ENCODE results near the gene CPZ.
A peak's percentile ranks its signal among the peaks of the same experiment; 100 is the strongest.

Gene CPZ

GRCh38 chr4:8607603-8608481, 15.3 kb downstream of the CPZ start:
- no peaks in the 10 kb centered on the region for H3K36me3 ChIP-seq (ENCODE audit: control insufficient read depth in 4 of 4, insufficient read depth in 4 of 4, low read length in 3 of 4)
- peaks cover 0 to 44% (median 4%) of the 10 kb centered on the region in 5 experiments for H3K27me3 ChIP-seq (replicated peaks in 2 of 5; ENCODE audit: control insufficient read depth in 4 of 5, insufficient read depth in 5 of 5, low read length in 4 of 5)
- no peak overlapping the region for H3K4me3 ChIP-seq (ENCODE audit: control insufficient read depth in 1 of 7, extremely low read depth in 1 of 7, insufficient read depth in 4 of 7, low read depth in 2 of 7, low read length in 6 of 7)
- POLR2A ChIA-PET = no interaction called here
- H3K27ac ChIP-seq (ENCODE audit: insufficient read depth in 1 of 2, low read depth in 1 of 2, low read length in 2 of 2, poor library complexity in 1 of 2, severe bottlenecking in 2 of 2) = no peak overlapping the region
- 12% methylated on average over 28 of the region's 42 CpGs for WGBS (ENCODE audit: insufficient coverage)
- CTCF ChIA-PET = interaction anchor here (0.7 to 2.0 kb wide), 12 partner anchors 9 to 312 kb away, joined by 3 to 13 read pairs (median 4); no protein-coding TSS in a partner anchor
- peaks cover 0 to 2% (median 0%) of the 10 kb centered on the region in 4 experiments for H3K4me1 ChIP-seq (ENCODE audit: control extremely low read depth in 1 of 4, control insufficient read depth in 4 of 4, insufficient read depth in 4 of 4, low read length in 3 of 4)
- H3K9me3 ChIP-seq (ENCODE audit: control extremely low read depth in 1 of 5, control insufficient read depth in 4 of 5, insufficient read depth in 2 of 5, low read depth in 1 of 5, low read length in 4 of 5) = no peaks in the 10 kb centered on the region
- peak; percentile 12 to 37 (median 32) for DNase-seq

- peaks cover 0 to 38% (median 2%) of the 10 kb centered on the region in 5 experiments for H3K27me3 ChIP-seq (replicated peaks in 2 of 5; ENCODE audit: control insufficient read depth in 4 of 5, insufficient read depth in 5 of 5, low read length in 4 of 5)
- no peaks in the 10 kb centered on the region for H3K9me3 ChIP-seq (ENCODE audit: control extremely low read depth in 1 of 5, control insufficient read depth in 4 of 5, insufficient read depth in 2 of 5, low read depth in 1 of 5, low read length in 4 of 5)
- H3K36me3 ChIP-seq (ENCODE audit: control insufficient read depth in 4 of 4, insufficient read depth in 4 of 4, low read length in 3 of 4) = no peaks in the 10 kb centered on the region
- ChIA-PET POLR2A (no interaction called here), CTCF (interaction anchor here (1.2 kb wide), 1 partner anchor 307 kb away, joined by 4 read pairs; no protein-coding TSS in a partner anchor)
- peaks cover 0 to 2% (median 0%) of the 10 kb centered on the region in 4 experiments for H3K4me1 ChIP-seq (ENCODE audit: control extremely low read depth in 1 of 4, control insufficient read depth in 4 of 4, insufficient read depth in 4 of 4, low read length in 3 of 4)
- 94% methylated on average over 4 of the region's 5 CpGs for WGBS (ENCODE audit: insufficient coverage)
- no peak for DNase-seq
- no peak overlapping the region for H3K4me3 ChIP-seq (ENCODE audit: control insufficient read depth in 1 of 7, extremely low read depth in 1 of 7, insufficient read depth in 4 of 7, low read depth in 2 of 7, low read length in 6 of 7)
- no peak overlapping the region for H3K27ac ChIP-seq (ENCODE audit: insufficient read depth in 1 of 2, low read depth in 1 of 2, low read length in 2 of 2, poor library complexity in 1 of 2, severe bottlenecking in 2 of 2)
Observed at GRCh38 chr4:8608714-8609391, 16.3 kb downstream of the CPZ start.

- 93% methylated on average over 6 of the region's 6 CpGs for WGBS (ENCODE audit: insufficient coverage)
- Histone ChIP-seq H3K27me3 (replicated peaks in 2 of 5; ENCODE audit: control insufficient read depth in 4 of 5, insufficient read depth in 5 of 5, low read length in 4 of 5) (peaks cover 0 to 38% (median 2%) of the 10 kb centered on the region in 5 experiments), H3K36me3 (ENCODE audit: control insufficient read depth in 4 of 4, insufficient read depth in 4 of 4, low read length in 3 of 4) (no peaks in the 10 kb centered on the region), H3K27ac (ENCODE audit: insufficient read depth in 1 of 2, low read depth in 1 of 2, low read length in 2 of 2, poor library complexity in 1 of 2, severe bottlenecking in 2 of 2) (no peak overlapping the region), H3K9me3 (ENCODE audit: control extremely low read depth in 1 of 5, control insufficient read depth in 4 of 5, insufficient read depth in 2 of 5, low read depth in 1 of 5, low read length in 4 of 5) (no peaks in the 10 kb centered on the region), H3K4me1 (ENCODE audit: control extremely low read depth in 1 of 4, control insufficient read depth in 4 of 4, insufficient read depth in 4 of 4, low read length in 3 of 4) (peaks cover 0 to 2% (median 0%) of the 10 kb centered on the region in 4 experiments), H3K4me3 (ENCODE audit: control insufficient read depth in 1 of 7, extremely low read depth in 1 of 7, insufficient read depth in 4 of 7, low read depth in 2 of 7, low read length in 6 of 7) (no peak overlapping the region)
- ChIA-PET CTCF (no interaction called here), POLR2A (interaction anchor here (0.6 kb wide), 1 partner anchor 25 kb away, joined by 3 read pairs; no protein-coding TSS in a partner anchor)
- no peak for DNase-seq
Observed at GRCh38 chr4:8609406-8609805, 16.8 kb downstream of the CPZ start.

GRCh38 chr4:8609824-8610350, 17.3 kb downstream of the CPZ start:
- Histone ChIP-seq H3K4me3 (ENCODE audit: control insufficient read depth in 1 of 7, extremely low read depth in 1 of 7, insufficient read depth in 4 of 7, low read depth in 2 of 7, low read length in 6 of 7) (no peak overlapping the region), H3K4me1 (ENCODE audit: control extremely low read depth in 1 of 4, control insufficient read depth in 4 of 4, insufficient read depth in 4 of 4, low read length in 3 of 4) (peaks cover 0 to 4% (median 0%) of the 10 kb centered on the region in 4 experiments), H3K36me3 (ENCODE audit: control insufficient read depth in 4 of 4, insufficient read depth in 4 of 4, low read length in 3 of 4) (no peaks in the 10 kb centered on the region), H3K27ac (ENCODE audit: insufficient read depth in 1 of 2, low read depth in 1 of 2, low read length in 2 of 2, poor library complexity in 1 of 2, severe bottlenecking in 2 of 2) (no peak overlapping the region), H3K27me3 (replicated peaks in 2 of 5; ENCODE audit: control insufficient read depth in 4 of 5, insufficient read depth in 5 of 5, low read length in 4 of 5) (peaks cover 0 to 38% (median 2%) of the 10 kb centered on the region in 5 experiments), H3K9me3 (ENCODE audit: control extremely low read depth in 1 of 5, control insufficient read depth in 4 of 5, insufficient read depth in 2 of 5, low read depth in 1 of 5, low read length in 4 of 5) (no peaks in the 10 kb centered on the region)
- ChIA-PET POLR2A (interaction anchor here (0.6 kb wide), 1 partner anchor 26 kb away, joined by 3 read pairs; no protein-coding TSS in a partner anchor), CTCF (no interaction called here)
- 86% methylated on average over 7 of the region's 9 CpGs for WGBS (ENCODE audit: insufficient coverage)
- DNase-seq = no peak

GRCh38 chr4:8610858-8611616, 18.5 kb downstream of the CPZ start:
- Histone ChIP-seq H3K4me1 (ENCODE audit: control extremely low read depth in 1 of 4, control insufficient read depth in 4 of 4, insufficient read depth in 4 of 4, low read length in 3 of 4) (peaks cover 0 to 5% (median 0%) of the 10 kb centered on the region in 4 experiments), H3K36me3 (ENCODE audit: control insufficient read depth in 4 of 4, insufficient read depth in 4 of 4, low read length in 3 of 4) (no peaks in the 10 kb centered on the region), H3K27me3 (replicated peaks in 2 of 5; ENCODE audit: control insufficient read depth in 4 of 5, insufficient read depth in 5 of 5, low read length in 4 of 5) (peaks cover 0 to 38% (median 2%) of the 10 kb centered on the region in 5 experiments), H3K4me3 (ENCODE audit: control insufficient read depth in 1 of 7, extremely low read depth in 1 of 7, insufficient read depth in 4 of 7, low read depth in 2 of 7, low read length in 6 of 7) (no peak overlapping the region), H3K27ac (ENCODE audit: insufficient read depth in 1 of 2, low read depth in 1 of 2, low read length in 2 of 2, poor library complexity in 1 of 2, severe bottlenecking in 2 of 2) (no peak overlapping the region), H3K9me3 (ENCODE audit: control extremely low read depth in 1 of 5, control insufficient read depth in 4 of 5, insufficient read depth in 2 of 5, low read depth in 1 of 5, low read length in 4 of 5) (no peaks in the 10 kb centered on the region)
- WGBS (ENCODE audit: insufficient coverage) = 78% methylated on average over 8 of the region's 8 CpGs
- POLR2A ChIA-PET = no interaction called here
- DNase-seq = no peak
- CTCF ChIA-PET = interaction anchor here (1.0 kb wide), 1 partner anchor 22 kb away, joined by 3 read pairs; no protein-coding TSS in a partner anchor

- no peak overlapping the region for H3K4me3 ChIP-seq (ENCODE audit: control insufficient read depth in 1 of 7, extremely low read depth in 1 of 7, insufficient read depth in 4 of 7, low read depth in 2 of 7, low read length in 6 of 7)
- H3K36me3 ChIP-seq (ENCODE audit: control insufficient read depth in 4 of 4, insufficient read depth in 4 of 4, low read length in 3 of 4) = no peaks in the 10 kb centered on the region
- ChIA-PET CTCF (interaction anchor here (0.6 to 1.6 kb wide), 2 partner anchors 8 to 51 kb away, joined by 4 to 7 read pairs; no protein-coding TSS in a partner anchor), POLR2A (no interaction called here)
- H3K27me3 ChIP-seq (replicated peaks in 2 of 5; ENCODE audit: control insufficient read depth in 4 of 5, insufficient read depth in 5 of 5, low read length in 4 of 5) = peaks cover 0 to 30% (median 2%) of the 10 kb centered on the region in 5 experiments
- H3K9me3 ChIP-seq (ENCODE audit: control extremely low read depth in 1 of 5, control insufficient read depth in 4 of 5, insufficient read depth in 2 of 5, low read depth in 1 of 5, low read length in 4 of 5) = no peaks in the 10 kb centered on the region
- no peak overlapping the region for H3K27ac ChIP-seq (ENCODE audit: insufficient read depth in 1 of 2, low read depth in 1 of 2, low read length in 2 of 2, poor library complexity in 1 of 2, severe bottlenecking in 2 of 2)
- H3K4me1 ChIP-seq (ENCODE audit: control extremely low read depth in 1 of 4, control insufficient read depth in 4 of 4, insufficient read depth in 4 of 4, low read length in 3 of 4) = peaks cover 0 to 5% (median 0%) of the 10 kb centered on the region in 4 experiments
- 91% methylated on average over 8 of the region's 8 CpGs for WGBS (ENCODE audit: insufficient coverage)
- DNase-seq = no peak
Observed at GRCh38 chr4:8612646-8613045, 20.1 kb downstream of the CPZ start.
